ENCODE data around the gene CRACDL.
A peak's percentile ranks its signal among the peaks of the same experiment; 100 is the strongest.
"Not testable (repeated sequence)": the region's sequence is repeated elsewhere in the genome, so short reads cannot be mapped to it uniquely, and the experiment has no call there.

CRACDL gene

DNA sequence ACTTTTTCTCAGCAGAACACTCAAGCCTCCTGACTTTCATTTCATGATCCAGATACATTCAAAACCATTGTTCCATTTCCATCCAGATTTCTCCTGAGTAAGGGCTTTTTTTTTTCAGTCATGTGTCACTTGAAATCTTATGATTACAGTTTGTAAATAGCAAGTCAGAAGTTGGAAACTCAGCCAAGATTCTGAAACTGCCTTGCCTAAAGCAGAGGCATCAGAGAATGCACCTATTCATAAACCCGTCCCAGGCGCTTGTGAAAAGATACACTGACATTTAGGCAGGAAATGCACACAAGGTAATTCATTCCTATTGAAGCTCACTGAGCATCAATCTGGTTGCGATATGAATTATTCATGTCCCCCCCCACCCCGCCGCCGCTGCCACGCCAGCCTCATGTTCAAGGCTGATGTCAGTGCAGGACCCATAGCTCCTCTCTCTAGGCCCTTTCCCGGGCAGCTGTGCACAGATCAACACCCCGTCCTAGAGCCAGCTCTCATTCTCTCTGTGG, 174.7 kb downstream of the CRACDL start:
- H3K27ac ChIP-seq: no peak overlapping the region
- DNase-seq (ENCODE audit: low spot score): no peak
- no peak overlapping the region for H3K4me3 ChIP-seq
- TF ChIP-seq, protein P1, sequence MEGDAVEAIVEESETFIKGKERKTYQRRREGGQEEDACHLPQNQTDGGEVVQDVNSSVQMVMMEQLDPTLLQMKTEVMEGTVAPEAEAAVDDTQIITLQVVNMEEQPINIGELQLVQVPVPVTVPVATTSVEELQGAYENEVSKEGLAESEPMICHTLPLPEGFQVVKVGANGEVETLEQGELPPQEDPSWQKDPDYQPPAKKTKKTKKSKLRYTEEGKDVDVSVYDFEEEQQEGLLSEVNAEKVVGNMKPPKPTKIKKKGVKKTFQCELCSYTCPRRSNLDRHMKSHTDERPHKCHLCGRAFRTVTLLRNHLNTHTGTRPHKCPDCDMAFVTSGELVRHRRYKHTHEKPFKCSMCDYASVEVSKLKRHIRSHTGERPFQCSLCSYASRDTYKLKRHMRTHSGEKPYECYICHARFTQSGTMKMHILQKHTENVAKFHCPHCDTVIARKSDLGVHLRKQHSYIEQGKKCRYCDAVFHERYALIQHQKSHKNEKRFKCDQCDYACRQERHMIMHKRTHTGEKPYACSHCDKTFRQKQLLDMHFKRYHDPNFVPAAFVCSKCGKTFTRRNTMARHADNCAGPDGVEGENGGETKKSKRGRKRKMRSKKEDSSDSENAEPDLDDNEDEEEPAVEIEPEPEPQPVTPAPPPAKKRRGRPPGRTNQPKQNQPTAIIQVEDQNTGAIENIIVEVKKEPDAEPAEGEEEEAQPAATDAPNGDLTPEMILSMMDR (IDR thresholded peaks at IDR 0.05): no peak

DNA sequence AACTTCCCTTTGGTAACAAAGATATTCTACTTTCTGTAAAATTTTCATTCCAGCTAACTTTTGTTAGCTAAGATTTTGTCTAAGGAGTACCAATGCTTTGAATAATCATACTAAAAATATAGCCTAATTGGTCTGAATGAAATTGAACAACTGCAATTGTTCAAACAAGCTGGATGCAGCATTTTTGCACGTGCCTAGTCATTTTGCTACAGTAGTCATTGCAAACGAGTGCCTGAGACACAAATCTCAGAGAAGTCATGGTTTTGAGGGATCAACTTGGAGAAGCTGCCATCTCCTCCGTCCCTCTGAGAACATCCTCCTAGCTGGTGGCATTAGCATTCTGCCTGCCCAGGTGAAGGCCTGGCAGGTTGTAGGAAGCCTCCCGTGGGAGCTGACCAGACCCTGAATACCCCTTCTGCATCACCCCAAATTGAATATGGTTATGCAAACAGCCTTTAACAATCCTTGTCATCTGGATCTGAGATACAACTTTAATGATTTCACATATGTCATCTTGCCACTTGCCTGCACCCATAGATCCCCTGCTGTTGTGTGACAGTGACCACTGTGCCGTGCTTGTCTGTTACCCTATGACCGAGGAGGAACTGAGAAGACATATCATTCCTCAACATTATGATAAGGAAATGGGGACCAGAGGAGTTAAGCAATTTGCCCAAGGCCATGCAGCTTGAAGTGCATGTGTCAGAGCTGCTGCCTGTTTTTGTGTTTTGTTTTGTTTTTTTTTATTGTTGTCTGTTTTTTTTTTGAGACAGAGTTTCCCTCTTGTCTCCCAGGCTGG, 176.0 kb downstream of the CRACDL start:
- no peak for DNase-seq (ENCODE audit: low spot score)
- peak overlapping the region in 1 of 2 donors; percentile 26 for H3K27ac ChIP-seq
- no peak overlapping the region for H3K4me3 ChIP-seq
- TF ChIP-seq, protein P1 (IDR thresholded peaks at IDR 0.05): no peak

DNA sequence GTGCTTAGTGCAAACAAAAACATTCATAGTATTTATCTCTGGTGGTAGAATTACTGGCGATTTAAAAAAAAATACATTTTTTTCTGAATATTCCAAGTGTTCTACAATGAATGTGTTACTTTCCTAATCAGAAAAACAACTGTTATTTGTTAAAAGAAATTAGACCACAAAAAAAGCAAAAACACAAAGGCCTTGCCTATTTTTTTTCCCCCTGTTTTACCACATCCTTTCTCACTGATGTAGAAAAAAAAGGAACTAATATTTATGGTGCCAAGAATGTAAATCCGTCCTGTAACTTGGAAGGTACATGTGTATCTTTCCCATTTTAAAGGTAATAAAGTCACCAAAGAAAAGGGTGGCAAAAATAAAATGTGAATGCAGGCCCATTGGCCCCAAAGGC, 176.7 kb downstream of the CRACDL start:
- Histone ChIP-seq H3K27ac (peak overlapping the region in 1 of 2 donors; percentile 37), H3K4me3 (no peak overlapping the region)
- TF ChIP-seq, protein P1 (IDR thresholded peaks at IDR 0.05): no peak
- no peak for DNase-seq (ENCODE audit: low spot score)

DNA sequence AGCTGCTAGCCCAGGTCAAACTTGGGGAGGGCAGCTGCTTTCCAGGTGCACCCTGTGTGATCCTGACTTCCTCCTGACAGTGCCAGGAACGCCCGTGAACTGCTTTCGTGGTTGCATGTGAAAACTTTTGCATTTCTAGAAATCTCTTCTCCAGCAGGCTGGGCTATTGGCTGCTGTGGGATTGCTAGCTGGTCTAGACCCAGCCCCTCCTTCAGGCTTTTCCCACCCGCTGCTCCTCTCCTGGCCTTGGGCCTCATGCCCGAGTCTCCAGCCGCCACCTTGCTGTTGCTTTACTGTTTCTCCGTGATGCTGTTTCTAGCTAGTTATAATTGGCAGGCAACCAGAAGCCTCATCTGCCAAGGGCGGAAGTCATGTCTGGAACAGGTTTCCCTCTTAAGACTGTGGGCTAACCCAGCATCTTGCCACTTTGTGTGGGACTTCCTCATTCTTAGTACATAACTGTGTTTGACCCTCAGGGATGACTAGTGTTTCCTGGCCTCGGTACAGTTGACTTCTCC, 178.1 kb downstream of the CRACDL start:
- Histone ChIP-seq H3K27ac (peak overlapping the region in 1 of 2 donors; percentile 75), H3K4me3 (peak overlapping the region; percentile 53)
- DNase-seq (ENCODE audit: low spot score): no peak
- TF ChIP-seq, protein P1 (IDR thresholded peaks at IDR 0.05): no peak

DNA sequence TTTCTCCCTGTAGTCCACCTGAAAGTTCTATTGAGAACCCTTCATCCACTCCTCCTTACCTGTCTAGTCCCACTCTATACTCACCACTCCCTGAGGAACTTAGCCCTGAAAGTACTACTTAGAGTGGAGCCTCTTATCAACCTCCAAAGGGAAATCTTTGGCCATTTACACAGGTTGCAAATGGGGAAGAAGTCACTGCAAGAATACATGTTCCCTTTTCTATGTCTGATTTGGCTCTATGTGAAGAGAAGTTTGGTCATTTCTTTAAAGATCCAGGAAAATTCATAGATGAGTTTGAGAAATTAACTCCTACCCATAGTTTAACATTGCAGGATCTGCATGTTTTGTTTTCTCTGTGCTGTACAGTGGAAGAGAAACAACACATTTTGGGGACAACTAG, 182.2 kb downstream of the CRACDL start:
- Histone ChIP-seq H3K27ac (no peak overlapping the region), H3K4me3 (no peak overlapping the region)
- TF ChIP-seq, protein P1 (IDR thresholded peaks at IDR 0.05): no peak
- no peak for DNase-seq (ENCODE audit: low spot score)

DNA sequence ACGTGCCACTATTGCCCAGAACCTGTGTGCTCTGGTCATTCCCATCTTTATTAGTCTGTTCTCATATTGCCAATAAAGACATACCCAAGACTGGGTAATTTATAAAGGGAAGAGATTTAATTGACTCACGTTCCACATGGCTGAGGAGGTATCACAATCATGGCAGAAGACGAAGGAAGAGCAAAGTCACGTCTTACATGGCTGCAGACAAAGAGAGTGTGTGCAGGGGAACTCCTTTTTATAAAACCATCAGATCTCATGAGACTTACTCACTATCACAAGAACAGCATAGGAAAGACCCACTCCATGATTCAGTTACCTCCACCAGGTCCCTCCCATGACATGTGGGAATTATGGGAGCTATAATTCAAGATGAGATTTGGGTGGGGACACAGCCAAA, 183.3 kb downstream of the CRACDL start:
- DNase-seq (ENCODE audit: low spot score): not testable (repeated sequence)

DNA sequence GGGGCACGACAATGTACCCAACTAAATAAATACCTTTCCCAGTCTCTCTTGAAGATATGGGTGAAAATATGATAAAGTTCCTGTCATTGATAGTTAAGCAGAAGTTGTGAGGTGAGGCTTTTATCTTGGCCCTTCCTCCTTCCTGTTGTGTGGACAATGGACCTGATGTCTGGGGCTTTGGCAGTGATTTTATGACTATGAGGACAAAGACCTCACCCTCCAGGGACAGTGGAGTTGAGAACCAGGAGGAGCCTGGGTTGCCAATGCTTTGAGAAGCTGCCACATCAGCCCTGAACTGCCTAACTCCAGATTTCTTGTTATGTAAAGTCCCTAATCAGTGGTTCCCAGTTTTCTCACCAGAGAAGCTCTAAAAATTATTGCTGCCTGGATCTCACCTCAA, 184.3 kb downstream of the CRACDL start:
- Histone ChIP-seq H3K4me3 (no peak overlapping the region), H3K27ac (no peak overlapping the region)
- TF ChIP-seq, protein P1 (IDR thresholded peaks at IDR 0.05): no peak
- no peak for DNase-seq (ENCODE audit: low spot score)

More for the DNA sequence above, 183.3 kb downstream of the CRACDL start:
- not testable (repeated sequence) for H3K27ac ChIP-seq, H3K4me3 ChIP-seq

Measured in coronary artery (tissue), 2 donors.